HG03469 (cell line): ENCODE measurements around the gene WNT5B.

ENCODE experiments used
- ATAC-seq: cut with Tn5 transposase; IDR thresholded peaks from one replicate; pipeline ENCODE4 v1.9.1; 2021; ENCODE audit warnings: mild to moderate bottlenecking, moderate library complexity, moderate number of reproducible peaks; ENCODE audit not compliant: unreplicated experiment

Gene WNT5B

GRCh38 chr12:1629338-1630132, 504 bp downstream of the WNT5B start:
- ATAC-seq, result no peak

GRCh38 chr12:1630133-1630826, 1.2 kb downstream of the WNT5B start:
- no peak for ATAC-seq

- no peak for ATAC-seq
Measured at GRCh38 chr12:1630827-1631591, 2.0 kb downstream of the WNT5B start.

- ATAC-seq, result no peak
Measured at GRCh38 chr12:1632702-1633101, 3.7 kb downstream of the WNT5B start.

GRCh38 chr12:1633459-1633858, 4.4 kb downstream of the WNT5B start:
- no peak for ATAC-seq

GRCh38 chr12:1634149-1634548, 5.1 kb downstream of the WNT5B start:
- no peak for ATAC-seq

- no peak for ATAC-seq
Measured at GRCh38 chr12:1634590-1635191, 5.7 kb downstream of the WNT5B start.

- ATAC-seq, result no peak
Measured at GRCh38 chr12:1635301-1636095, 6.5 kb downstream of the WNT5B start.

GRCh38 chr12:1638203-1638602, 9.2 kb downstream of the WNT5B start:
- no peak for ATAC-seq

- no peak for ATAC-seq
Measured at GRCh38 chr12:1639538-1639937, 10.5 kb downstream of the WNT5B start.

GRCh38 chr12:1640328-1641234, 11.6 kb downstream of the WNT5B start:
- ATAC-seq, result no peak

GRCh38 chr12:1642513-1642912, 13.5 kb downstream of the WNT5B start:
- ATAC-seq, result no peak

- no peak for ATAC-seq
Measured at GRCh38 chr12:1643043-1643442, 14.0 kb downstream of the WNT5B start.

- ATAC-seq, result no peak
Measured at GRCh38 chr12:1643905-1644533, 15.0 kb downstream of the WNT5B start.

- ATAC-seq, result no peak
Measured at GRCh38 chr12:1644534-1645438, 15.8 kb downstream of the WNT5B start.

- ATAC-seq, result no peak
Measured at GRCh38 chr12:1645819-1646218, 16.8 kb downstream of the WNT5B start.

GRCh38 chr12:1646569-1647284, 17.7 kb downstream of the WNT5B start:
- ATAC-seq, result no peak
